Glomerular visceral epithelial cell (primary cell): ENCODE measurements around the gene TEX13C.
"Not testable (repeated sequence)": the region's sequence is repeated elsewhere in the genome, so short reads cannot be mapped to it uniquely, and the experiment has no call there.

Source experiments
- DNase-seq: peaks from one replicate; pipeline ENCODE4 v3.0.0-alpha.2; 2016; ENCODE audit errors: extremely low spot score

TEX13C gene

GRCh38 chrX:125319646-125320521, at the start of gene TEX13C:
TEX13C (plus strand) TSS chrX:125319871; CDS start chrX:125320120, 249 bp downstream.
- no peak for DNase-seq

DNA sequence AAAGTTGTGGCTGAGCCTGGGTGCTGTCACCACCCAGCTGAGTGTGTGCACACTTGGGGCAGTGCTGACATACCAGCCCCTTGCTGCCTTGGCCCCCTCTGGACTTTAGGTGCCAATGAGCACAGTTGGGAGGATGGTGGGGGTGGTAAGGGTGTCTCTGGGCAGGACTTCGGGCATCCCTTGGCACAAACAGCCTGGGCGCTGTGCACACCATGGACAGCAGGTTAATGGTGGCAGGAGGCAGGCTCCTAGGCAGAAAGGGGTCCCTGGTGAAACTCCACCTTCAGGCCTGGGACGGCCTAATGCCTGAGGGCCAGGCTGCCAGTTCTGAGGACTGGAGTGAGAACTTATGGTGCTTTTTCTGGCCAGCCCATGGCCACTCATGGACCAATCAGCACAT, 32.4 kb upstream of the TEX13C start:
- no peak for DNase-seq

- no peak for DNase-seq
These were observed 31.3 kb upstream of the TEX13C start for GRCh38 chrX:125288343-125288742.

GRCh38 chrX:125289209-125289608, 30.5 kb upstream of the TEX13C start:
- peak; percentile 41 for DNase-seq

DNA sequence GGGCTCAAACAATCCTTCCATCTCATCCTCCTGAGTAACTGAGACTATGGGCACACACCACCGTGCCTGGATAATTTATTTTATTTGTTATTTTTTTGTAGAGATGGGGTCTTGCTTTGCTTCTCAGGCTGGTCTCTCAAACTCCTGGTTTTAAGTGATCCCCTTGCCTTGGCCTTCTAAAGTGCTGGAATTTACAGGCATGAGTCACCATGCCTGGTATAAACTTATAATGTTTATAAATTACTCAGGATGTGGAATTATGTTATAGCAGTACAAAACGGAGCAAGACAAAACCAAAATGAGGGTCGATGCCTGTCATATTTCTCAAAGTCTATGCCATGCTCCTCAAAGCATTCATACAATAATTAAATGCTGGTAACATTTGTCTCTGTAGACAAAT, 29.8 kb upstream of the TEX13C start:
- DNase-seq: no peak

DNA sequence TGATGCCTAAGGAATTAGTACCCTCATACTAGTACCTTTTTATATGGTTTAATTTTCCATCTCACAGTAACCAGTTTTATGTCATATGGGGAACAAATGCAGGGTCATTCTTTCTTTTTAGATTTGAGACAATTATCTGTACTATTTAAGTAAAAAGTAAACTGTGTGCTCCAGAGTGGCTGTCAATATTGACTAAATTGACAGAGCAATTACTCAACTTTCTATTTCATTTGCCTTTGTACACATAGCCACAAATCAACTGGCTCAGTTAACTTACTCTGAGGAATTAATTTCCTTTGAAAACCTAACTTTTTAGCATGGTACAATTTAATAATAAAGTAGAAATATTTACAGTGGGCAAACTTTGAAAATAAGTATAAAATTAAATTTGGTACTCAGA, 28.5 kb upstream of the TEX13C start:
- DNase-seq: no peak

- no peak for DNase-seq
These were observed 25.6 kb upstream of the TEX13C start for GRCh38 chrX:125293850-125294780.

GRCh38 chrX:125295337-125295736, 24.3 kb upstream of the TEX13C start:
- no peak for DNase-seq

DNA sequence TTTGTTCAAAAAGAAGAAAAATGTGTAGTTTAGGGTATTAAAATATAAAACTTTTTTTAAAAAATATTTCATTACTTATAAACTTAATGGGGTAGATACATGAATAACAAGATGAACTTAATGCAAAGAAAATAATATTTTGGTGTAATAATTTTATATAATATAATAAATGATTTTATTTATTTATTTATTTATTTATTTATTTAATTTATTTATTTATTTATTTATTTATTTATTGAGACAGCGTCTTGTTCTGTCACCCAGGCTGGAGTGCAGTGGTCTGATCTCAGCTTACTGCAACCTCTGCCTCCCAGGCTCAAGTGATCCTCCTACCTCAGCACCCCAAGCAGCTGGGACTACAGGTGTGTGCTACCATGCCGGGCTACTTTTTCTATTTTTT, 20.8 kb upstream of the TEX13C start:
- DNase-seq: no peak

DNA sequence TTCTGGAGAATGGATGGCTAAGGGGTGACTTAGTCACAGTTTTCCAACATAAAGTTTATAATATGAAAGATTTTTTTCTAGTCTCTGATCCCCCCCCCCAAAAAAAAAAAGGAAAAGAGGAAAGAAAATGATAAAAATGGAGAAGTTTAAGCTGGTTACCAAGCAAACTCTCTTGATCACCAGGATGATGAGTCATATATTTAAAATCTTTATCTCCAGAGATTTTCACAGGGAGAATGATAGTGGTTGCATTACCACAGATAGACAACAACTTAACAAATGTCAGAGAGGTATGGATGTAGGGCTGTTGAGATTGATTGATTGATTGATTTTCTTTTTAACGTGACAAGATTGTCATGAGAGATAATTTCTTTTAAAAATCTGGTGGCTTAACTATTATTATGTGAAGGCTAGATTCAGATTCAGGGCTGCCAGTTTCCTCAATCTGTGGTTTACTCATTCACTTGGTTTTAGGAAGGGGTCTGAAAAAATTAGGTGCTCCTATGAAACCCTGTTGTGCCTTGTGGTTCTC, 13.3 kb upstream of the TEX13C start:
- DNase-seq: no peak

DNA sequence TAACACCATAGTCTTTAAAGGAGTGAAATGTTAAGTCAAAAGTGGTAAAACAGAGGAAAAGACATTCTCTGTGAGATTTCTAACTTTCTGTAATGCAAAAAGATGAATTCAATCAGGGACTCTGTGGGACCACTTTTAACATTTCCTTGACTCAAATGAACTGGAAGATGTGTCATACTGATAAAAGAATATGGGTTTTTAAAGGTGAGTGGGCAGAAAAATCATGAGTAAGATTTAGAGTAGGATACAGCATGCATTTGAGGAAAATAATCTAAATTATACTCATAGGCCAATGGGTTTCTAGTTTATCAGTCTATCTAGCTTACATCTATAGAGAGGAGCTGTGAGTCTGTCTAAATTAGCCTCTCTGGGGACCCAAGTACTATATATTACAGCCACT, 11.0 kb upstream of the TEX13C start:
- DNase-seq: no peak

GRCh38 chrX:125319166-125319565, 505 bp upstream of the TEX13C start:
- not testable (repeated sequence) for DNase-seq

GRCh38 chrX:125322431-125322830, 2.8 kb downstream of the TEX13C start:
- no peak for DNase-seq

- DNase-seq: no peak
These were observed 6.9 kb downstream of the TEX13C start for GRCh38 chrX:125326599-125326998.

- no peak for DNase-seq
These were observed 8.2 kb downstream of the TEX13C start for GRCh38 chrX:125327891-125328290.

GRCh38 chrX:125333583-125333982, 13.9 kb downstream of the TEX13C start:
- DNase-seq: no peak

DNA sequence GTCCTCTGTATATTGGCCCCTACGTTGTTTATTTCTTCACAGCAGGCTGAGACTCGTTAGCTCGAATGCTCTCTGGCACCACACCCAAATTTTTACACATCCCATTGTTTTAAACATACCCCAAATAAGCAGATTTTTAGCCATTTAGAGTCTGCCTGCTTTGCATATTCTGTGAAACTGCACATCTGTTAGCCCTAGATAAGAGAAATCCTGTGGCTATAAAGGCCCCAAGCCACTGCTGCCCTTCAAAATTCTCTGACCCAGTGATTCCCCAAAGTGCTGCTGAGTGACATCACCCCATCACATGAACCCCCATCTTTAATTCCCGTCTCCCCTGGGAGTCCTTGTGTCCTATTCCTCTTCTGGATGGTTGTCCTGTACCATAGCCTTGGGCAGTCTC, 20.8 kb downstream of the TEX13C start:
- DNase-seq: no peak

- DNase-seq: no peak
These were observed 54.5 kb downstream of the TEX13C start for GRCh38 chrX:125374169-125374568.
